CD14-positive monocyte (primary cell): ENCODE measurements around the gene HEXA. TPM values are rescaled to one million over a fixed set of nuclear protein-coding genes. Genes with fewer than 3 reads are reported as not detected.
"Not testable (repeated sequence)": the region's sequence is repeated elsewhere in the genome, so short reads cannot be mapped to it uniquely, and the experiment has no call there.

ENCODE experiments used
- DNase-seq, 3 donors: peaks; one replicate each; pipeline ENCODE4 v3.0.0-alpha.2; 2011 to 2022
- H2AFZ ChIP-seq: 2 replicates; pipeline ENCODE4 v1.6.0; 2012; ENCODE audit warnings: mild to moderate bottlenecking, low read depth, low read length, inconsistent platforms; ENCODE audit not compliant: insufficient read depth, poor library complexity, severe bottlenecking
- H3K27ac ChIP-seq, 2 donors: 1 replicate in 1 of 2; 2 replicates in 1 of 2; pipeline ENCODE4 v1.5.1; 2012 to 2013; ENCODE audit warnings: low read length in 2 of 2, control low read depth in 1 of 2, inconsistent platforms in 1 of 2, low read depth in 1 of 2, mild to moderate bottlenecking in 1 of 2
- H3K27me3 ChIP-seq, 2 donors: one replicate each; pipeline versions ENCODE4 v1.6.0 to v1.6.1; 2011 to 2013; ENCODE audit warnings: low read length in 2 of 2; ENCODE audit not compliant: control insufficient read depth in 2 of 2, insufficient read depth in 2 of 2
- H3K36me3 ChIP-seq, 2 donors: replicated peaks in 1 of 2; 1 replicate in 1 of 2; 2 replicates in 1 of 2; pipeline versions ENCODE4 v1.5.1 to v1.6.1; 2012 to 2013; ENCODE audit warnings: low read length in 2 of 2, control low read depth in 1 of 2, inconsistent platforms in 1 of 2, mild to moderate bottlenecking in 1 of 2; ENCODE audit not compliant: insufficient read depth in 2 of 2, control insufficient read depth in 1 of 2
- H3K4me1 ChIP-seq, 2 donors: 1 replicate in 1 of 2; 2 replicates in 1 of 2; pipeline versions ENCODE4 v1.5.1 to v1.6.1; 2012 to 2013; ENCODE audit warnings: low read length in 2 of 2, control low read depth in 1 of 2, inconsistent platforms in 1 of 2, mild to moderate bottlenecking in 1 of 2, moderate library complexity in 1 of 2; ENCODE audit not compliant: insufficient read depth in 2 of 2, control insufficient read depth in 1 of 2
- H3K4me2 ChIP-seq: replicated peaks from 2 replicates; pipeline ENCODE3; 2012; ENCODE audit warnings: low read length, moderate library complexity, mild to moderate bottlenecking; ENCODE audit not compliant: poor library complexity, severe bottlenecking; ENCODE audit errors: extremely low read depth
- H3K4me3 ChIP-seq, 3 experiments: fragments of 200-600 bp in 1 of 3; sonication (generic) in 1 of 3; replicated peaks in 1 of 3; 1 replicate in 2 of 3; 2 replicates in 1 of 3; pipeline ENCODE4 v1.5.1; 2011 to 2013; ENCODE audit warnings: low read length in 3 of 3, mild to moderate bottlenecking in 3 of 3, control low read depth in 2 of 3, low read depth in 2 of 3, inconsistent platforms in 1 of 3, moderate library complexity in 1 of 3
- H3K79me2 ChIP-seq: 2 replicates; pipeline ENCODE4 v1.6.0; 2012; ENCODE audit warnings: mild to moderate bottlenecking, control low read depth, inconsistent platforms, low read length, moderate library complexity; ENCODE audit not compliant: insufficient read depth
- H3K9ac ChIP-seq: 2 replicates; pipeline ENCODE4 v1.6.0; 2017; ENCODE audit warnings: low read length, mild to moderate bottlenecking; ENCODE audit not compliant: insufficient read depth, poor library complexity, severe bottlenecking
- H3K9me3 ChIP-seq, 2 donors: replicated peaks in 1 of 2; 1 replicate in 1 of 2; 2 replicates in 1 of 2; pipeline versions ENCODE4 v1.5.1 to v1.6.1; 2012 to 2013; ENCODE audit warnings: low read length in 2 of 2, control low read depth in 1 of 2; ENCODE audit not compliant: control insufficient read depth in 1 of 2, insufficient read depth in 1 of 2
- H4K20me1 ChIP-seq: 2 replicates; pipeline ENCODE4 v1.6.0; 2012; ENCODE audit warnings: mild to moderate bottlenecking, low read length, control low read depth, moderate library complexity; ENCODE audit not compliant: insufficient read depth
- H3K27ac Mint-ChIP-seq, 7 donors: one replicate each; pipeline ENCODE4 v1.8.0; 2020; ENCODE audit warnings: mild to moderate bottlenecking in 7 of 7, mixed read lengths in 7 of 7, moderate library complexity in 6 of 7, inconsistent platforms in 2 of 7
- H3K27me3 Mint-ChIP-seq, 3 donors: one replicate each; pipeline ENCODE4 v1.8.0; 2021 to 2022; ENCODE audit warnings: low read depth in 3 of 3, mild to moderate bottlenecking in 3 of 3, mixed read lengths in 3 of 3, moderate library complexity in 3 of 3, inconsistent platforms in 1 of 3
- H3K36me3 Mint-ChIP-seq, 2 donors: one replicate each; pipeline ENCODE4 v1.8.0; 2020; ENCODE audit warnings: mixed read lengths in 2 of 2, inconsistent platforms in 1 of 2, mild to moderate bottlenecking in 1 of 2
- H3K4me1 Mint-ChIP-seq: one replicate; pipeline ENCODE4 v1.8.0; 2020; ENCODE audit warnings: mild to moderate bottlenecking, mixed read lengths
- H3K4me3 Mint-ChIP-seq, 2 donors: one replicate each; pipeline ENCODE4 v1.8.0; 2020; ENCODE audit warnings: mild to moderate bottlenecking in 2 of 2, mixed read lengths in 2 of 2, moderate library complexity in 1 of 2
- H3K9me3 Mint-ChIP-seq, 7 donors: one replicate each; pipeline ENCODE4 v1.8.0; 2020 to 2022; ENCODE audit warnings: mixed read lengths in 7 of 7, mild to moderate bottlenecking in 6 of 7, moderate library complexity in 6 of 7, inconsistent platforms in 2 of 7
- WGBS: methylation state at CpG from one replicate; pipeline ENCODE4 v1.1.5; 2013; ENCODE audit warnings: missing lambda C conversion rate; ENCODE audit not compliant: insufficient coverage; 5-methylcytosine and 5-hydroxymethylcytosine counted together
- intact Hi-C, 2 donors: fragments of 100-400 bp; cut with micrococcal nuclease; formaldehyde crosslinking; loops; one replicate each; pipeline versions ENCODE4 v1.15.0 to v1.15.1; 2023
- polyA plus RNA-seq, 3 donors: library from polyadenylated mRNA; depleted of rRNA in 1 of 3; unstranded in 2 of 3; stranded (reverse) in 1 of 3; fragments of 300-500 nt in 2 of 3; fragments of >200 nt in 1 of 3; fragmentation: Illumina TruSeq in 2 of 3; gene quantifications; 1 replicate in 2 of 3; 2 replicates in 1 of 3; pipeline ENCODE4 v1.2.3, GENCODE V29; 2012 to 2021
- TF ChIP-seq, protein P1 (sequence below): fragments of 200-600 bp; IDR thresholded peaks from one replicate; pipeline ENCODE4 v1.8.0; 2022; ENCODE audit warnings: antibody characterized with exemption, mild to moderate bottlenecking

Gene HEXA
- polyA plus RNA-seq, 3 donors, result 164 to 192 (median 186) TPM

DNA sequence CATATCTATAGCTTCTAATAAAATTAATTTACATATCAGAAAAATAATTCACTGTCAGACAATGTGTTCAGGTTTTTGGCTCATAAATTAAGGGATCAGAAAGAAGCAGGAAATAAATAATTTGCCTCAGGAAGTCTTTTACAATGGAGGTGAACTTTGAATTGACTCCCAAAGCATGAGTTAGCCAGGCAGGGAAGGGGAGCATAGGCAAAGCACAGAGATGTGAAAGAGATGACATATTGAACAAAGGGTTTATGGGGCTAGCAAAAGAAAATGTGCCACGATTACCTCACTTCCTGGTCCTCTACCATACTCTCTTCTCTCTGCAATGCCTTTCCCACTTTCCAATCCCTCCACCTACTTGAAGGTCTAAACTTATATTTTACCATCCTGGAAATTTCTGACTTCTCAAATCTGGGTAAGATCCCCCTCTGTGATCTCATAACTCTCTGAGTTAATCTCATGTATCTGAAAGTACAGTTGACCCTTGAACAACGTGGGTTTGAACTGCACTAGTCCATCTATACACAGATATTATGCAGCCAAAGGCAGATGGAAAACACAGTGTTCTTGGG lies 4.1 kb upstream of the HEXA start:
- peaks cover 20% of the 10 kb centered on the region for H3K79me2 ChIP-seq
- no peak overlapping the region for H3K4me3 Mint-ChIP-seq

DNA sequence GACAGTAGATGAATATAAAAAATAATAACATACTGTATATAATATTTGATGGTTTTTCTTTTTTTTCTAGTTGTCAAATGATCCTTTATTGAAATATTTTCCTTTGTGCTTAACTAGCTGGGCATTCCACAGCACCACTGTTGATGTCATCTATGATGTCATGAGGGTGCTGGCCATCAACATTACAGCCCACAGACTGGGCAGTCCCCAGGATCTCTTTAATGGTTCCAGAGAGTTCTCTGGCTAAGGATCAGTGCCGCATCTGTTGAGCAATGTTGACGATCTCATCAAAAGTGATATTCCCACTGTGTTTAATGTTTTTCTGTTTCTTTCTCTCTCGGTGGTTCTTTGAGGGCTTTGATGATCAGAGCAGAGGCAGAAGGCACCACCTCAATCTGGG lies 3.3 kb upstream of the HEXA start:
- H3K9ac ChIP-seq, H3K4me3 Mint-ChIP-seq, H3K4me3 ChIP-seq, H2AFZ ChIP-seq, H3K9me3 ChIP-seq, H3K27me3 ChIP-seq, H3K27me3 Mint-ChIP-seq, H3K36me3 Mint-ChIP-seq, H3K27ac ChIP-seq, H3K27ac Mint-ChIP-seq, H4K20me1 ChIP-seq, H3K4me2 ChIP-seq, H3K36me3 ChIP-seq, H3K9me3 Mint-ChIP-seq: not testable (repeated sequence)
- 90% methylated on average over 2 of the region's 3 CpGs for WGBS
- H3K4me1 Mint-ChIP-seq, result peaks cover 34% of the 10 kb centered on the region
- intact Hi-C loops, result loop anchor here (5.0 to 10.0 kb wide), 3 partner anchors 62 to 98 kb away; no protein-coding TSS in a partner anchor
- Histone ChIP-seq H3K4me1 (peaks cover 21 to 33% of the 10 kb centered on the region in 2 donors), H3K79me2 (peaks cover 29% of the 10 kb centered on the region)
- DNase-seq, result peak in 1 of 3 donors; percentile 27

More for the DNA sequence above, 4.1 kb upstream of the HEXA start:
- Mint-ChIP-seq H3K27me3 (peaks cover 2 to 3% (median 2%) of the 10 kb centered on the region in 3 donors), H3K36me3 (no peaks in the 10 kb centered on the region), H3K4me1 (peaks cover 26% of the 10 kb centered on the region), H3K9me3 (no peaks in the 10 kb centered on the region), H3K27ac (no peak overlapping the region)
- H3K9ac ChIP-seq, result no peak overlapping the region
- no peak overlapping the region for H3K4me2 ChIP-seq
- H3K4me3 ChIP-seq, result no peak overlapping the region
- no peak overlapping the region for H3K27ac ChIP-seq
- H3K27me3 ChIP-seq, result no peaks in the 10 kb centered on the region
- peaks cover 14 to 24% of the 10 kb centered on the region in 2 donors for H3K4me1 ChIP-seq
- no peaks in the 10 kb centered on the region for H3K9me3 ChIP-seq
- H4K20me1 ChIP-seq, result no peaks in the 10 kb centered on the region
- no peaks in the 10 kb centered on the region for H3K36me3 ChIP-seq
- TF ChIP-seq, protein P1, sequence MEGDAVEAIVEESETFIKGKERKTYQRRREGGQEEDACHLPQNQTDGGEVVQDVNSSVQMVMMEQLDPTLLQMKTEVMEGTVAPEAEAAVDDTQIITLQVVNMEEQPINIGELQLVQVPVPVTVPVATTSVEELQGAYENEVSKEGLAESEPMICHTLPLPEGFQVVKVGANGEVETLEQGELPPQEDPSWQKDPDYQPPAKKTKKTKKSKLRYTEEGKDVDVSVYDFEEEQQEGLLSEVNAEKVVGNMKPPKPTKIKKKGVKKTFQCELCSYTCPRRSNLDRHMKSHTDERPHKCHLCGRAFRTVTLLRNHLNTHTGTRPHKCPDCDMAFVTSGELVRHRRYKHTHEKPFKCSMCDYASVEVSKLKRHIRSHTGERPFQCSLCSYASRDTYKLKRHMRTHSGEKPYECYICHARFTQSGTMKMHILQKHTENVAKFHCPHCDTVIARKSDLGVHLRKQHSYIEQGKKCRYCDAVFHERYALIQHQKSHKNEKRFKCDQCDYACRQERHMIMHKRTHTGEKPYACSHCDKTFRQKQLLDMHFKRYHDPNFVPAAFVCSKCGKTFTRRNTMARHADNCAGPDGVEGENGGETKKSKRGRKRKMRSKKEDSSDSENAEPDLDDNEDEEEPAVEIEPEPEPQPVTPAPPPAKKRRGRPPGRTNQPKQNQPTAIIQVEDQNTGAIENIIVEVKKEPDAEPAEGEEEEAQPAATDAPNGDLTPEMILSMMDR, result no peak
- DNase-seq, result no peak
- intact Hi-C loops, result loop anchor here (5.0 to 10.0 kb wide), 3 partner anchors 63 to 97 kb away; no protein-coding TSS in a partner anchor
- no peak overlapping the region for H2AFZ ChIP-seq
- WGBS, result no CpG with 5 or more reads among the region's 2 CpGs
